Activated naive CD4-positive, alpha-beta T cell treated with anti-CD3 and anti-CD28 coated beads for 36 hours (primary cell): Measurements from ENCODE around the gene CCDC93. TPM values are rescaled to one million over a fixed set of nuclear protein-coding genes. Genes with fewer than 3 reads are reported as not detected.

Source experiments
- CTCF ChIA-PET: fragments of 350-600 bp; sonication (Branson Sonifier 250); formaldehyde crosslinking; loops from one replicate; lab custom pipeline; 2021; ENCODE audit warnings: antibody characterized with exemption; lab: Charles Lee
- DNase-seq: peaks from one replicate; pipeline ENCODE4 v3.0.0-alpha.2; 2020
- H3K27ac Mint-ChIP-seq: one replicate; pipeline ENCODE4 v1.8.0; 2021; ENCODE audit warnings: mild to moderate bottlenecking, mixed read lengths
- H3K27me3 Mint-ChIP-seq: one replicate; pipeline ENCODE4 v1.8.0; 2021; ENCODE audit warnings: low read depth, mixed read lengths
- H3K36me3 Mint-ChIP-seq: one replicate; pipeline ENCODE4 v1.8.0; 2021; ENCODE audit warnings: low read depth, mixed read lengths
- H3K4me1 Mint-ChIP-seq: one replicate; pipeline ENCODE4 v1.8.0; 2021; ENCODE audit warnings: low read depth, mixed read lengths
- H3K4me3 Mint-ChIP-seq: one replicate; pipeline ENCODE4 v1.8.0; 2021; ENCODE audit warnings: mild to moderate bottlenecking, moderate library complexity, mixed read lengths
- H3K9me3 Mint-ChIP-seq: one replicate; pipeline ENCODE4 v1.8.0; 2021; ENCODE audit warnings: mixed read lengths
- intact Hi-C: fragments of 100-400 bp; cut with micrococcal nuclease; formaldehyde crosslinking; loops from one replicate; pipeline ENCODE4 v1.15.1; 2023
- total RNA-seq, 2 experiments: library from RNA; stranded (reverse); gene quantifications; one replicate each; pipeline ENCODE4 v1.2.3, GENCODE V29; 2021

The CCDC93 gene
- total RNA-seq, 2 experiments from 2014 or later: 29.0 to 32.8 TPM

DNA sequence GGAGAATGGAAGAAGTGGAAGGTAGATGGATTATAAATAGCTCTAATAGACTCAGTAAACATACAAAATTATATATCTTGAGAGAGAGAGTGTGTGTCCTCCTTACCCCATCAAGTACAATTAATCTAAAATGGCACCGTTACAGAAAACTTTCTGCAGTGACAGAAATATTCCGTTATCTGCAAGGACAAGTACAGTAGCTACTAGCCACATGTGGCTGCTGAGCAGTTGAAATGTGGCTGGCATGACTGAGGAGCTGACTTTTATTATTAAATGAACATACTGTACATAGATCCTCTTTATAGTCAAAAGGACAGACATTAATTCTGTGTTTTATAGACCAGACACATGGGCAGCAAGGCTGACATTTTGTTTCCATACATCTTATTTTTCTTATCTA is 7.0 kb downstream of the CCDC93 start:
- H3K9me3 Mint-ChIP-seq: no peaks in the 10 kb centered on the region
- H3K27ac Mint-ChIP-seq: no peak overlapping the region
- intact Hi-C loops: no loop called here
- H3K4me3 Mint-ChIP-seq: no peak overlapping the region
- peaks cover 27% of the 10 kb centered on the region for H3K36me3 Mint-ChIP-seq
- CTCF ChIA-PET: interaction anchor here (0.5 to 4.2 kb wide), 2 partner anchors 11 to 527 kb away, joined by 3 to 14 read pairs; no protein-coding TSS in a partner anchor
- H3K4me1 Mint-ChIP-seq: peaks cover 35% of the 10 kb centered on the region
- DNase-seq: no peak
- H3K27me3 Mint-ChIP-seq: no peaks in the 10 kb centered on the region

DNA sequence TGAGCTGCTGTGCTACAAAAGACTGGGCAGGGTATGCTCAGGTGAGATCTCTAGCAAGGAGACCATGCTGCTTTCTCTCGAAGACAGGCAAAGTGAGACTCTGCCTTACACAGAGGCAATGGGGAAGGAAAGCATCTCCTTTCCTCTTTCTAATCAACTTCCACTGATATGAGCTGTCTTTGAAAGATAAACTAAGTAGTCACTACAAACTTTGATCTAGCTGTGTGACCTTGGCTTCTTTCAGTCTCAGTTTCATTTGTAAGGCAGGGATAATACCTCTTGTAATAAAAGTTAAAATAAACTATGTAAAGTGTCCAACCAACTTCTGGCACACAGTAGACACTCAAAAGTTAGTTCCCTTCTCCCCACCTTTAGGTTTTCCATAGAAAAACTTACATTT is 7.5 kb downstream of the CCDC93 start:
- Mint-ChIP-seq H3K36me3 (peaks cover 33% of the 10 kb centered on the region), H3K9me3 (no peaks in the 10 kb centered on the region), H3K4me1 (peaks cover 30% of the 10 kb centered on the region), H3K27me3 (no peaks in the 10 kb centered on the region), H3K4me3 (no peak overlapping the region), H3K27ac (peak overlapping the region; percentile 37)
- intact Hi-C loops: no loop called here
- CTCF ChIA-PET: interaction anchor here (0.5 to 4.2 kb wide), 3 partner anchors 10 to 526 kb away, joined by 3 to 14 read pairs (median 3); no protein-coding TSS in a partner anchor
- DNase-seq: no peak

DNA sequence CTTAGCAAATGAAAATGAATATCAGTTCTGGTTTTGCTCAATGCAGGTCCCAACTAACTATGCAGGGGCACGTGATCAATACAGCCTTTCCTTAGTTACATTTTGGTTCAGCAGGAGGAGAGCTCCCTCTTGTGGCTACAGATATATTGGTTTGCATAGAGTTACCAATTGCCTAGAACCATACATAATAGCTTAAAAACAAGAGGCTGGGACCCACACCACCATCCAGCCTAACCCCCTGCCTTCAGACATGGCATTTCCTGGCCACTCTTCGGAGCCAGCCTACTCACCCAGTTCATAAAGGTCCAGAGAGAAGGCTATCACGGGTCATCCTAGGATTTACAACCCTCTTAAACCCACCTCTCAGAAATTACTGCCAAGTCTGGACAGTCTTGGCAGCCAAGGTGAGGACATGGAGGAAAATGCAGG is 10.5 kb downstream of the CCDC93 start:
- Mint-ChIP-seq H3K9me3 (no peaks in the 10 kb centered on the region), H3K27me3 (no peaks in the 10 kb centered on the region), H3K4me3 (no peak overlapping the region), H3K36me3 (peaks cover 49% of the 10 kb centered on the region), H3K4me1 (peaks cover 22% of the 10 kb centered on the region), H3K27ac (no peak overlapping the region)
- DNase-seq: peak; percentile 69
- intact Hi-C loops: loop anchor here (1.0 to 5.0 kb wide), 6 partner anchors 10 to 533 kb away; partner anchors contain the start of gene DDX18
- CTCF ChIA-PET: interaction anchor here (0.6 to 4.0 kb wide), 35 partner anchors 8 to 1360 kb away, joined by 3 to 58 read pairs (median 4); partner anchors contain the start of genes CCDC93, DDX18 and INSIG2

DNA sequence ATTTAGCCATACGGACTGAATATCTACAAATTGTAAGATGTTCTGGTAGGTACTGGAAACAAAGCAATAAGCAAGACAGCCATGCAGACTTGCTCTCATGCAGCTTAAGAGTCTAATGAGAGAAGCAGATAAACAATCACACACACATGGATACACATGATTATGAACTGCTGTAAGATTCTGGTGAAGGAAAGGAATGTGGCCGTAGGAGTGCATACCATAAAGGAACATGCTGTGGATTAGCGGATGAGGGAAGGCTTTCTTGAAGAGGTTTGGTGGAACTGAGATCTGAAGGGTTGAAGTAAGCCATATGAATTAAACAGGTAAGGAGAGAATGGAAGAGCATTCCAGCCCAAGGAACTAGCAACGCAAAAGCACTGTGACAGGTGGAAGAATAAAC is 13.8 kb downstream of the CCDC93 start:
- CTCF ChIA-PET: interaction anchor here (0.5 to 1.6 kb wide), 2 partner anchors 11 to 734 kb away, joined by 3 to 4 read pairs; no protein-coding TSS in a partner anchor
- Mint-ChIP-seq H3K9me3 (no peaks in the 10 kb centered on the region), H3K27ac (no peak overlapping the region), H3K4me3 (no peak overlapping the region), H3K27me3 (no peaks in the 10 kb centered on the region), H3K4me1 (peaks cover 10% of the 10 kb centered on the region), H3K36me3 (peaks cover 54% of the 10 kb centered on the region)
- no peak for DNase-seq
- intact Hi-C loops: loop anchor here (5.0 kb wide), 1 partner anchor 43 kb away; no protein-coding TSS in a partner anchor

DNA sequence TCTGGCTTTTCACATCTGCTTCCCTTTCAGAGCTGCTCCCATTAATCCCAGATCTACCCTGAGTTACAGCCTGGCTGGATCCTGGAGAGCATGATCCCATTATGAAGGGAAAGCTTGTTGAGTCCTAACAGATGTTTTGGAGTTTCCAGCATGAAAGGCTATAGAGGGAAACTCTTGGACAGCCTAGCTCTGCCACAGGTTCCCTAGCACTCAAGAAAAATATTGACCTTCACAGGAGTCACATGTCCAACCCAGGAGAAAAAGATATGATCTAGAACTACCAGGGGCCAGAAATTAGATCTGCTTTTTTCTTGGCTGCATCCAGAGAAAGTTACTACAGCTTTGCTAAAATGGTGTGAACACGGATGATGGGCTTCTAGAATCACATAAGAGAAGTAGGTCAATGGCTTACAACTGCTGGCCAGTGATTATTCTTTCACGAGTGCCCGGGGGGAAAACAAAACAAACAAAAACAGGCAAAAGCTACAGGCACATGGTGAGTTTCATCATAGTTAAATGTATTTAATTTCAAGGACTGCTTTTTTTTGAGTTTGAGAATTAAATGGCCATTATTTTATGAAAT is 15.9 kb downstream of the CCDC93 start:
- H3K36me3 Mint-ChIP-seq: peaks cover 51% of the 10 kb centered on the region
- intact Hi-C loops: no loop called here
- peaks cover 6% of the 10 kb centered on the region for H3K4me1 Mint-ChIP-seq
- H3K9me3 Mint-ChIP-seq: no peaks in the 10 kb centered on the region
- no peak overlapping the region for H3K4me3 Mint-ChIP-seq
- no peaks in the 10 kb centered on the region for H3K27me3 Mint-ChIP-seq
- DNase-seq: no peak
- no peak overlapping the region for H3K27ac Mint-ChIP-seq
- CTCF ChIA-PET: interaction anchor here (3.5 kb wide), 1 partner anchor 9 kb away, joined by 14 read pairs; no protein-coding TSS in a partner anchor

DNA sequence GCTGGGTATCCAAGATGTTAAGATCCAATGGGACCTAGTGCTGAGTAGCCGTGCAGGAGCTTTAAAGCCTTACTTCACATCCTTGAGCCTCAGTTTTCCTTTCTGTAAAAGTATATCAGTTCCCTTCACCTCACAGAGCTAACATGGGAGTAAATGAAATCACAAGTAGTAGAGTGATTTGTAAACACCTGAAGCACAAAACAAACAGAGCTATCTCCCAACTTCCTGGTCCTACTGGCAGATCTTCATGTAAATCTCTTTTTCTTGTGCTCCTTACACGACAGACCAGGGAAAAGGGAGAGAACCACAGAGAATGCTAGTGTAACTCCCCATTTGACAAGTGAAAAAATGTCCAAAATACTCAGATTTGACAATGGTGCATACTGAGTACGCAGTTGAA is 17.3 kb downstream of the CCDC93 start:
- CTCF ChIA-PET: interaction anchor here (3.5 kb wide), 1 partner anchor 10 kb away, joined by 14 read pairs; no protein-coding TSS in a partner anchor
- intact Hi-C loops: no loop called here
- H3K4me3 Mint-ChIP-seq: no peak overlapping the region
- no peak for DNase-seq
- no peaks in the 10 kb centered on the region for H3K9me3 Mint-ChIP-seq
- peaks cover 2% of the 10 kb centered on the region for H3K4me1 Mint-ChIP-seq
- H3K36me3 Mint-ChIP-seq: peaks cover 49% of the 10 kb centered on the region
- no peak overlapping the region for H3K27ac Mint-ChIP-seq
- H3K27me3 Mint-ChIP-seq: no peaks in the 10 kb centered on the region

DNA sequence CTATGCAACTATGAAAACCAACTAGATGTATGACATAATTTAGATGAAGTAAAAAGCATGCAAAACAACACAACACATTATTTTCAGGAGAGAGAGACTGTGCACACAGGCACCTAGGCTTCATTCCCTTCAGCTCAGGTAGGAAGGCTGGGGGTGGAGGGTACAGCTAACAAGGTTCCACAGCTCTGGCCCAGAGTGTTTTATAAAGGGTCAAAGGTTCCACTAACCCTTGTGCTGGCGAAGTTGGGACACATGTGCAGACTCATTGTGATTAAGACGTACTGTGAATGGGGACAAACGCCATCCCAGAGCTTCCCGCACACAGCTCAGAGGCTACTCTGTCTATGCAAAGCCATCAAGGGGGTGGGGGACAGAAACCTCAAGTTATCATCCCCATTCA is 19.1 kb downstream of the CCDC93 start:
- H3K9me3 Mint-ChIP-seq: no peaks in the 10 kb centered on the region
- peaks cover 48% of the 10 kb centered on the region for H3K36me3 Mint-ChIP-seq
- H3K27me3 Mint-ChIP-seq: no peaks in the 10 kb centered on the region
- DNase-seq: no peak
- H3K4me3 Mint-ChIP-seq: no peak overlapping the region
- intact Hi-C loops: no loop called here
- CTCF ChIA-PET: interaction anchor here (3.5 kb wide), 1 partner anchor 12 kb away, joined by 14 read pairs; no protein-coding TSS in a partner anchor
- no peak overlapping the region for H3K27ac Mint-ChIP-seq
- peaks cover 5% of the 10 kb centered on the region for H3K4me1 Mint-ChIP-seq

DNA sequence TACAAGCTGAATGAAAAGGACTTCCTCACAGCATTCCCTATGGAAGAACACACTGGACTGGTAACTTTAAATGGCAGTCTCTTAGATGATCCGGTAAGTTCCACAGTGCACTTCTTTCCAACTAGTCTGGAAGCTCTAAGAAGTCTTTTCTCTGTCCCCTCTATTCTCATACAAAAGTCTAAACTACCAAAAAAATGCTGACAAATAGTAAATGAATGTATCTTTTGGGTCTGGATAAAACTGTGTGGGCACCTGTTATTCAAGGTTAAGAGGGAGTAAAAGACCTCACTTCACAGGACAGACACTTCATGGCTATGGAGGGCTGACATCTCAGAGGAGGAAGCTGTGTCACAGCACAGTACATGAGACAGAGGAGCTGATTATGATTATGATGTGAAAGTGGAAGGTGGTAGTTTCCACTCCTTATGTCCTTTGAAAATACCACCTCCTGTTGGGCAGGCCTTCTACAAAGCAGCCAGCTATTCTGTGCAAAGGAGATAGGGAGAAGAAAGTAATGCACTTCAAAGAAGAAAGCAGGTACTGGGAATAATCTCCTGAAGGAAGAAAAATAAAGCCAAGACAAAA is 23.9 kb downstream of the CCDC93 start:
- no peak overlapping the region for H3K27ac Mint-ChIP-seq
- CTCF ChIA-PET: interaction anchor here (0.6 to 7.0 kb wide), 4 partner anchors 9 to 892 kb away, joined by 3 to 58 read pairs (median 4); no protein-coding TSS in a partner anchor
- H3K9me3 Mint-ChIP-seq: no peaks in the 10 kb centered on the region
- no peak for DNase-seq
- no peaks in the 10 kb centered on the region for H3K27me3 Mint-ChIP-seq
- peaks cover 29% of the 10 kb centered on the region for H3K36me3 Mint-ChIP-seq
- intact Hi-C loops: no loop called here
- peaks cover 3% of the 10 kb centered on the region for H3K4me1 Mint-ChIP-seq
- H3K4me3 Mint-ChIP-seq: no peak overlapping the region

DNA sequence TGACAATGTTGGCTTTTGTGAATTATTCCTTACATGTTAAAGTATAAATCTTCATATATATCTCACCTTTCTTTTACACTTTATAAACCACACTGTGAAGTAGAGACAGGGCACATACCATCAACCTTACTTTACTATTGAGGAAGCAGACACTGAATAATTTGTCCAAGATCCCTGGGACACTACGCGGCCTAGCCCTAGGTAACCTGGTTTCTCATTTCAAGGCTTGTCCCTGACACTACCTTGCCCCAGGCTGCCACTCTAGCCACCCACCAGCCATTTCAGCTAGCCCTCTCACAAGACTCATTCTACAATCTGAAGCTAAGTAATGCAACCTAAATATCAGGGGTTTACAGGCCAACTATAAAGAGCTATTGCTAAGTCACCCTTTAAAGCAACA is 26.7 kb downstream of the CCDC93 start:
- H3K27ac Mint-ChIP-seq: no peak overlapping the region
- H3K9me3 Mint-ChIP-seq: no peaks in the 10 kb centered on the region
- DNase-seq: no peak

DNA sequence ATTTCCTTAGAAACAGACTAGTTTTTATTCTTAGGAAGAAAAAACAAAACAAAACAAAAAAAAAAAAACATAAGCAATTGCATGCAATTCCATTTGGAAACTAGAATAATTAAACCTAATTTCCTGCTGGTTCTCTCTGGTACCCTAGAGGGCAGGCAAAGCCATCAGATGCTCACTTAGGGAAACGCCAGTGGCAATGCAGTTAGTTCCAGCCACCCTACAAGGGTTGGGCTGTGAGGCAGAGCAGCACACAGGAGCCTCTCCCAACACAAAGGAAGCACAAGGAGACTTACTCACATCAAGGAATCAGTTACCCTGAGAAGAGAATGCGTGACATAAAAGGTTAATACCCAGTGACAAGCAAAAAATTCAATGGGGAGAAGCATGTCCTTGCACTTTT is 28.8 kb downstream of the CCDC93 start:
- Mint-ChIP-seq H3K27me3 (no peaks in the 10 kb centered on the region), H3K4me3 (no peak overlapping the region), H3K36me3 (peaks cover 35% of the 10 kb centered on the region), H3K4me1 (peaks cover 2% of the 10 kb centered on the region), H3K27ac (no peak overlapping the region), H3K9me3 (no peaks in the 10 kb centered on the region)
- intact Hi-C loops: no loop called here
- CTCF ChIA-PET: interaction anchor here (7.0 kb wide), 1 partner anchor 19 kb away, joined by 58 read pairs; no protein-coding TSS in a partner anchor
- no peak for DNase-seq

More for the DNA sequence above, 26.7 kb downstream of the CCDC93 start:
- CTCF ChIA-PET: interaction anchor here (1.0 to 7.0 kb wide), 2 partner anchors 17 to 173 kb away, joined by 7 to 58 read pairs; partner anchors contain the start of gene DDX18
- Mint-ChIP-seq H3K4me3 (no peak overlapping the region), H3K27me3 (no peaks in the 10 kb centered on the region), H3K36me3 (peaks cover 36% of the 10 kb centered on the region), H3K4me1 (peaks cover 3% of the 10 kb centered on the region)
- intact Hi-C loops: no loop called here

DNA sequence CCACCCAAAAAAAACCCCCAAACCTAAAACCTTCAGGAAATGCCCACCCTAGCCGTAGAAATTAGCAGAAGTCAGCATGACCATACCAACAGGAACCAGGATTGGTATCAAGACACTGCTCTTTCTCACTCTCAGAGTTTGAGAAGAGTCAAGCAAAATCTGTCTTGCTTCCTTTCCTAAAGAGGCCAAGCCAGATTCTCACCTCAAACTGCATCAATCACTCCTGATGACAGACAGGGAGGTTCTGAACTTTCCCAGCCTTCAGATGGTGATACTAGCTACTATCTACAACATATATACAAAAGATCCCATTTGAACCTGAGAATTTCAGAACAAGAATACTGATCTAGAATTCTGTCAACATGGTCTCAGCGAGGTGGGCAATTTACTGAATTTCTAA is 29.7 kb downstream of the CCDC93 start:
- peaks cover 34% of the 10 kb centered on the region for H3K36me3 Mint-ChIP-seq
- CTCF ChIA-PET: interaction anchor here (0.9 kb wide), 1 partner anchor 19 kb away, joined by 3 read pairs; no protein-coding TSS in a partner anchor

DNA sequence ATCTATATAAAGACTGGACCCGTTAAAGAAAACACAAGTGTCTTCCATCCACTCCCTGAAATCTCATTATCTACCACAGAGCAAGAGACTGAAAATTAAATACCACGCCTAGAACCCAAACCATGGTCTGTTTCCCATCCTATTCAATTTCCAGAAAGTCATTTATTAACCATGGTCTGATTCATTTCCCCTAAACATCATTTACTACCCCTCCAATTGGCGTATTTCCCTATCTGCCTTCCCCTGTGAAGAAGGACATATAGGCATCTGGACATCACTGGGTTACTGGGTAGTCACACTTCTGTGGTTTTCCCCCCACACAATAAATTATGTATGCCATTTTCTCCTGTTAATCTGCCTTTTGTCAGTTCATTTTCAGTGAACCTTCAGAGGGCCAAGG is 30.8 kb downstream of the CCDC93 start:
- H3K4me3 Mint-ChIP-seq: no peak overlapping the region
- H3K27ac Mint-ChIP-seq: no peak overlapping the region
- peaks cover 34% of the 10 kb centered on the region for H3K36me3 Mint-ChIP-seq
- H3K9me3 Mint-ChIP-seq: no peaks in the 10 kb centered on the region
- DNase-seq: no peak
- intact Hi-C loops: no loop called here
- H3K4me1 Mint-ChIP-seq: no peaks in the 10 kb centered on the region
- CTCF ChIA-PET: no interaction called here
- H3K27me3 Mint-ChIP-seq: no peaks in the 10 kb centered on the region

More for the DNA sequence above, 29.7 kb downstream of the CCDC93 start:
- no peak for DNase-seq
- H3K4me3 Mint-ChIP-seq: no peak overlapping the region
- H3K9me3 Mint-ChIP-seq: no peaks in the 10 kb centered on the region
- no peak overlapping the region for H3K27ac Mint-ChIP-seq
- H3K27me3 Mint-ChIP-seq: no peaks in the 10 kb centered on the region
- H3K4me1 Mint-ChIP-seq: no peaks in the 10 kb centered on the region
- intact Hi-C loops: no loop called here
